ENCODE results near the gene MAGEA12.
"Not testable (repeated sequence)": the region's sequence is repeated elsewhere in the genome, so short reads cannot be mapped to it uniquely, and the experiment has no call there.

GRCh38 chrX:152787062-152787461 is 53.5 kb downstream of the MAGEA12 start:
- TF ChIP-seq CTCF (IDR thresholded peaks at IDR 0.05); MYC (IDR thresholded peaks at IDR 0.05; ENCODE audit: borderline replicate concordance, low read length): not testable (repeated sequence)
